ENCODE data around the gene CYP27A1. TPM values are rescaled to one million over a fixed set of nuclear protein-coding genes. Genes with fewer than 3 reads are reported as not detected.

CYP27A1 gene
- polyA plus RNA-seq, 2 of the 4 experiments (the other 2 are of a cell fraction): 0.13 to 0.14 TPM

- no peak for DNase-seq (ENCODE audit: low read depth in 1 of 2, low spot score in 1 of 2)
- TF ChIP-seq KDM5A (IDR thresholded peaks at IDR 0.05) (no peak), RARB (CRISPR knock-in tag; IDR thresholded peaks at IDR 0.05) (no peak), HOXA7 (CRISPR knock-in tag; IDR thresholded peaks at IDR 0.05) (no peak)
- TF ChIP-seq, protein P1, sequence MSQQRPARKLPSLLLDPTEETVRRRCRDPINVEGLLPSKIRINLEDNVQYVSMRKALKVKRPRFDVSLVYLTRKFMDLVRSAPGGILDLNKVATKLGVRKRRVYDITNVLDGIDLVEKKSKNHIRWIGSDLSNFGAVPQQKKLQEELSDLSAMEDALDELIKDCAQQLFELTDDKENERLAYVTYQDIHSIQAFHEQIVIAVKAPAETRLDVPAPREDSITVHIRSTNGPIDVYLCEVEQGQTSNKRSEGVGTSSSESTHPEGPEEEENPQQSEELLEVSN (IDR thresholded peaks at IDR 0.05; ENCODE audit: borderline replicate concordance, low read depth): no peak
- CTCF ChIA-PET: interaction anchor here (0.6 to 6.2 kb wide), 6 partner anchors 15 to 268 kb away, joined by 3 to 57 read pairs (median 6); partner anchors contain the start of gene TTLL4
- Histone ChIP-seq H3K27ac (no peak overlapping the region), H3K4me3 (no peak overlapping the region), H3K4me2 (no peak overlapping the region), H3K4me1 (peaks cover 38% of the 10 kb centered on the region), H3K9me3 (no peaks in the 10 kb centered on the region)
- POLR2A ChIA-PET: no interaction called here
- no peak for ATAC-seq
- FAIRE-seq: no peak
- 80% methylated on average over 5 of the region's 5 CpGs for WGBS (ENCODE audit: missing lambda C conversion rate)
Observed at GRCh38 chr2:218854860-218855259, 72.9 kb downstream of the CYP27A1 start.

GRCh38 chr2:218855305-218856166 is 73.6 kb downstream of the CYP27A1 start:
- H3K9me3 ChIP-seq: no peaks in the 10 kb centered on the region
- peaks cover 44% of the 10 kb centered on the region for H3K4me1 ChIP-seq
- H3K4me2 ChIP-seq: no peak overlapping the region
- H3K27ac ChIP-seq: peak overlapping the region in 1 of 2 experiments; percentile 63; a peak in 1 of 6 replicates
- DNase-seq (ENCODE audit: low read depth in 1 of 2, low spot score in 1 of 2) (no peak), ATAC-seq (no peak), FAIRE-seq (no peak)
- ChIA-PET POLR2A (no interaction called here), CTCF (interaction anchor here (0.6 to 6.2 kb wide), 6 partner anchors 15 to 267 kb away, joined by 3 to 57 read pairs (median 6); partner anchors contain the start of gene TTLL4)
- 84% methylated on average over 12 of the region's 14 CpGs for WGBS (ENCODE audit: missing lambda C conversion rate)
- no peak overlapping the region for H3K4me3 ChIP-seq
- no peak for TF ChIP-seq TFCP2L1 (CRISPR knock-in tag; IDR thresholded peaks at IDR 0.05)
- TF ChIP-seq HOXB13 (CRISPR knock-in tag; IDR thresholded peaks at IDR 0.05; ENCODE audit: low read depth): no peak
- TF ChIP-seq RFX5 (IDR thresholded peaks at IDR 0.05): no peak
- no peak for TF ChIP-seq MAFK (IDR thresholded peaks at IDR 0.05; ENCODE audit: partially characterized antibody)
- no peak for TF ChIP-seq EHF (CRISPR knock-in tag; IDR thresholded peaks at IDR 0.05)
- TF ChIP-seq SREBF2 (IDR thresholded peaks at IDR 0.05): no peak
- TF ChIP-seq SMC3 (IDR thresholded peaks at IDR 0.05): no peak

DNA sequence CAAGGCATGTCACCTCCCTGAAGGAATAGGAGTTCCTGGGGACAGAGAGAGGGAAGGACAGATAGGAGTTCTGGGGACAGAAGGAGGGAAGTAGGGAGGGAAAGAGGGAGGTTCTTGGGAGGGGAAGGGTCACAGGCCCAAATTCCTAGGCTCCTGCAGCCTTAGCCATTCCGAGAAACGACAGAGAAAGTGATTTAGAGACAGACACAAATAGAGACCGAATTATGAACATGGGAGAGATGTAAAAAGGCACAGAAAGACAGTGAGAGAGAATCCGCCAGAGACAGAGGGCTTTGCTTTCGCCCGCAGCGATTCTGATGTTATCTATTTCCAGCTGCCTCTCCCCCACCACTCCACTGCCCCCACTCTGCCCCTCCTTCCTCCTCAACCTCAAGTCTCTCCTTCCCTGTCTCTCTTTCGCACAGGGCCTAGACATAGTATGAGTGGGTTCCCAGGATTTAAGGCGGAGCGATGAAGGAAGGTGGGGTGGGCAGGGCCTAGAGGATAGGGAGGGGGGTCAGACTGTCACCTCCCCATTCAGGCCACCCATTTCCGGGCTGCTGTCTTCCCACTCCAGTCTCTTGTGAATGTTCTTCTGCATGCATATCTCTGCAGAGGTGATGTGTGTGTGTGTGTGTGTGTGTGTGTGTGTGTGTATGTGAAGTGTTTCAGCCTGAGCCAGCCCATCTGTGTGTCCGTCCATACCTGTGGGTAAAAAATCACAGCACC is 74.4 kb downstream of the CYP27A1 start:
- H3K4me1 ChIP-seq: peaks cover 46% of the 10 kb centered on the region

More for the DNA sequence above, 74.4 kb downstream of the CYP27A1 start:
- POLR2A ChIA-PET: no interaction called here
- ATAC-seq: no peak
- no peak for DNase-seq (ENCODE audit: low read depth in 1 of 2, low spot score in 1 of 2)
- H3K27ac ChIP-seq: peak overlapping the region in 1 of 2 experiments; percentile 63; a peak in 2 of 6 replicates
- CTCF ChIA-PET: interaction anchor here (1.3 to 6.2 kb wide), 2 partner anchors 20 to 146 kb away, joined by 6 to 57 read pairs; partner anchors contain the start of gene TTLL4
- TF ChIP-seq FOXS1 (CRISPR knock-in tag; IDR thresholded peaks at IDR 0.05) (no peak), ESRRA (IDR thresholded peaks at IDR 0.05; ENCODE audit: borderline replicate concordance, low read length) (no peak), BHLHE40 (IDR thresholded peaks at IDR 0.05; ENCODE audit: low read depth, low read length) (no peak), CBX8 (IDR thresholded peaks at IDR 0.05) (no peak), POLR2AphosphoS2 (conservative IDR thresholded peaks at IDR 0.05; ENCODE audit: low read length) (no peak), FOSB (CRISPR knock-in tag; IDR thresholded peaks at IDR 0.05) (no peak), ZNF302 (CRISPR knock-in tag; IDR thresholded peaks at IDR 0.05) (no peak), EHMT2 (IDR thresholded peaks at IDR 0.05; ENCODE audit: low read depth) (no peak), TP53 (CRISPR knock-in tag; IDR thresholded peaks at IDR 0.05) (no peak), ZSCAN20 (CRISPR knock-in tag; IDR thresholded peaks at IDR 0.05) (no peak), RAD21 (conservative IDR thresholded peaks at IDR 0.05 in 1 of 2, IDR thresholded peaks at IDR 0.05 in 1 of 2) (no peak), JUNB (IDR thresholded peaks at IDR 0.05) (no peak), PHF8 (IDR thresholded peaks at IDR 0.05; ENCODE audit: borderline replicate concordance, low read depth) (no peak), ZFP36 (IDR thresholded peaks at IDR 0.05; ENCODE audit: borderline replicate concordance, partially characterized antibody) (no peak), MAX (IDR thresholded peaks at IDR 0.05) (no peak), GATA3 (IDR thresholded peaks at IDR 0.05; ENCODE audit: borderline replicate concordance) (no peak), MAZ (IDR thresholded peaks at IDR 0.05; ENCODE audit: borderline replicate concordance, low read depth, low read length) (no peak), HMGXB4 (CRISPR knock-in tag; IDR thresholded peaks at IDR 0.05; ENCODE audit: borderline replicate concordance) (no peak)
- H3K4me3 ChIP-seq: no peak overlapping the region
- no peaks in the 10 kb centered on the region for H3K9me3 ChIP-seq
- H3K4me2 ChIP-seq: no peak overlapping the region
- WGBS (ENCODE audit: missing lambda C conversion rate): 82% methylated on average over 12 of the region's 12 CpGs
- FAIRE-seq: no peak
